HFF-Myc (cell line): ENCODE measurements around the gene ZNF607.
A peak's percentile ranks its signal among the peaks of the same experiment; 100 is the strongest.

Source experiments
- DNase-seq: peaks from one replicate; pipeline ENCODE4 v3.0.0-alpha.2; 2011; ENCODE audit warnings: low read depth; ENCODE audit errors: extremely low read depth
- H3K4me3 ChIP-seq: replicated peaks from 2 replicates; pipeline ENCODE4 v1.5.1; 2011; ENCODE audit warnings: low read depth, mild to moderate bottlenecking, control low read depth, low read length
- TF ChIP-seq, protein P1 (sequence below): IDR thresholded peaks from 2 replicates; pipeline ENCODE4 v1.5.1; 2012; ENCODE audit warnings: mild to moderate bottlenecking, low read depth, low read length, control low read depth; ENCODE audit errors: missing control alignments

Gene ZNF607

DNA sequence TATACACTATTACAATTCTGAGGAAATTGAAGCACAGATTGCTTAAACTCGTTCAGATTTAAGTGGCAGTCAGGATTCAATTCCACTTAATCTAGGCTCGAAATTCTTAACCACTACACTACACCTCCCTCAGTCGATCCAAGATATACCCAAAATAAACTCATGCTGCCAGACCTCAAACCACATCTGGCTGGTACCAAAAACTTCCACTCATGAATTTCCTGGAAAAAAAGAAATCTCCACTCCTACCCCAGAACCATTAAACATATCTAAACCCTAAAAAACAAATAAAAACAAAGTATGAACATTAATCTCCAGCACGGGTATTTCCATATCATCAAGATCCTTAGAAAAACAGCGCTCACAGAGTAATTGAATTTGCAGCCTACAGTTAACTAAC lies 65.4 kb downstream of the ZNF607 start:
- peak overlapping the region; percentile 58 for H3K4me3 ChIP-seq
- DNase-seq: no peak

More for the DNA sequence above, 65.4 kb downstream of the ZNF607 start:
- TF ChIP-seq, protein P1, sequence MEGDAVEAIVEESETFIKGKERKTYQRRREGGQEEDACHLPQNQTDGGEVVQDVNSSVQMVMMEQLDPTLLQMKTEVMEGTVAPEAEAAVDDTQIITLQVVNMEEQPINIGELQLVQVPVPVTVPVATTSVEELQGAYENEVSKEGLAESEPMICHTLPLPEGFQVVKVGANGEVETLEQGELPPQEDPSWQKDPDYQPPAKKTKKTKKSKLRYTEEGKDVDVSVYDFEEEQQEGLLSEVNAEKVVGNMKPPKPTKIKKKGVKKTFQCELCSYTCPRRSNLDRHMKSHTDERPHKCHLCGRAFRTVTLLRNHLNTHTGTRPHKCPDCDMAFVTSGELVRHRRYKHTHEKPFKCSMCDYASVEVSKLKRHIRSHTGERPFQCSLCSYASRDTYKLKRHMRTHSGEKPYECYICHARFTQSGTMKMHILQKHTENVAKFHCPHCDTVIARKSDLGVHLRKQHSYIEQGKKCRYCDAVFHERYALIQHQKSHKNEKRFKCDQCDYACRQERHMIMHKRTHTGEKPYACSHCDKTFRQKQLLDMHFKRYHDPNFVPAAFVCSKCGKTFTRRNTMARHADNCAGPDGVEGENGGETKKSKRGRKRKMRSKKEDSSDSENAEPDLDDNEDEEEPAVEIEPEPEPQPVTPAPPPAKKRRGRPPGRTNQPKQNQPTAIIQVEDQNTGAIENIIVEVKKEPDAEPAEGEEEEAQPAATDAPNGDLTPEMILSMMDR: no peak
